Fibroblast of gingiva (primary cell): ENCODE measurements around the gene HOXA7.

Experiments
- DNase-seq: peaks from one replicate; pipeline ENCODE4 v3.0.0-alpha.2; 2011; ENCODE audit warnings: low read depth

The HOXA7 gene

DNA sequence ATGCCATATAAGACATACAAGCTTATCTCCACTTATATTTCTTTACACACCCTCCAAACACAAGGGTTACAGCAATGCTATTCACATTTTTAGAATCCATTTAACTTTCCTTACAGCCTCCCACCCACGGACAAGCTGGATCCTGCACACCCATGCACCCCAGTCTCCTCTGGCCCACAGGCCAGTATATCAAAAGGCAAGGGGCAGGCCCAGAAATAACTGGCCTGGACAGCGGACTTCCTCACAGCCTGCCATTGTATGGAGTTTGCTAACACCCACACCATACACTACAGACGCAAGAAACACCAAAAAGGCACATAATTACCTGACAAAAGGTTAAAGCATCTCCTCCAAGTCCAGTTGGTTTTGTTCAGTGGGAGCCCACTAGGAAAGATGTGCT, 37.9 kb downstream of the HOXA7 start:
- no peak for DNase-seq

DNA sequence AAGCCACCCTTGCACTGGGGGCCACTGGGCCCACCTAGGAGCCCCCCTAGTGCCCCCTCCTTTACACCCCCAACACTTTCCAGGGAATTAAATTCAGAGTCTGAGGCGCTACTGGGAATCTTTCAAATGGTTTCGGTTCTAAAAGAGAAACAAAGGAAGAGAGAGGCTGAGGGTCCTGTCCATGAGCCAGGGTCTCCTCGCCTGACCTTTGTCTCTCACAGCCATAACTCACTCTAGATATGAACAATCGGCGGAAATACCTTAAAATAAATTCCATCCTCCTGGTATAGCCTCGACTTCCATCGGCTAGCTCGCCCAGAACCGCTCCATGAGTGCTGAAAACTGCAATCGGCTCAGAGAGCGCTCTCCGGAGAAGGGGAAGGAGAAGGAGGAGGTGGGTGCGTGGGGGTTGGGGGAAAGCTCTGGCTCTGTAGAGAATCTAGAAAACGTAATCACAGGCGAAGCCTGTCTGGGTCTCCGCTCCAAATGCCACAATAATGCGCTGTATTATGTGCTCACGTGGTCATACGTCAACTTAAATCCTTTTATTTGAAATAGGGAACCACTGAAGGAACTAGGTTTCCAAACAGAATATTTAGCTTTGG, 38.5 kb downstream of the HOXA7 start:
- DNase-seq, result no peak

DNA sequence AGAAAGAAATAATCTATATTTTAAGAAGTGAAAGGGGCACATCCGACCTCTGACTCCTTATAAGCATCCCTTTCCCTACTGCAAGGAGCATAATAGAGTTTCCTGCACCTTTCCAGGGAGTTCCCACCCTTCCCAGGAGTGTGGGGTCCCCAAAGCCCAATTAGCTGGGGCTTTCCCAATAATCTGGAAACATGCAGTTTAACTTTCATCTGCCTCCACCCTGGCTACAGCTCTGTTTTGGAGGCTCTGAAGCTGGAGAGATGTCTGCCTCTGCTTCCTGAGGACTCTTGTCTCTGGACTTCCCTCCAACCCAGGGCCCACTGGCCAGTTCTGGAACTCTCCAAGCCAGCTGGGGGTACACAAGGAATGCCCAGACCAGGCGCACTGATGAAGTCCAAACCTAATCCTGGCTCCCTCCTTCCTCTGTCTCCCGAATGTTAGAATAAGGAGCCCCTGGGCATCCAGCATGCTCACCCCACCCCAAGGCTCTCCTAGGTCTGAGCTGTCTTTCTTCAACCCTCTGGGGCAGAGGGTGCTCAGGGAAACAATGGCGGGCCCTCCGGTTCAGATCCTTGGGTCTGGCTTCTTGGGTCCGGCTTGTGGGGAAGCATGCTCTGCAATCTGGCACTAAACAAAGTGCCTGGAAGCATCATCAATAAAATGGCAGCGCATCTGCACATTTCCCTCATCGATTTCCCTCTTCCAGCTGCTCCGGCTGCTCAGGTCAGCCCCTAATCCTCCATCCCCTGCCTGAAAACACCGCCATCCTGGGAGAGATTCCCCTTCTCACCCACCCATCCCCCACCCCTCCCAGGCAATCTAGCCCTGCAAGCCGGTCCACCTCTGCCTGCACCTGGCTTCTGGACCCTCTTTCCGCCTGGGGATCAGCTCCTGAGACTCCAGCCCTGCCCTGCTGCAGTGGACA, 39.3 kb downstream of the HOXA7 start:
- DNase-seq, result no peak

DNA sequence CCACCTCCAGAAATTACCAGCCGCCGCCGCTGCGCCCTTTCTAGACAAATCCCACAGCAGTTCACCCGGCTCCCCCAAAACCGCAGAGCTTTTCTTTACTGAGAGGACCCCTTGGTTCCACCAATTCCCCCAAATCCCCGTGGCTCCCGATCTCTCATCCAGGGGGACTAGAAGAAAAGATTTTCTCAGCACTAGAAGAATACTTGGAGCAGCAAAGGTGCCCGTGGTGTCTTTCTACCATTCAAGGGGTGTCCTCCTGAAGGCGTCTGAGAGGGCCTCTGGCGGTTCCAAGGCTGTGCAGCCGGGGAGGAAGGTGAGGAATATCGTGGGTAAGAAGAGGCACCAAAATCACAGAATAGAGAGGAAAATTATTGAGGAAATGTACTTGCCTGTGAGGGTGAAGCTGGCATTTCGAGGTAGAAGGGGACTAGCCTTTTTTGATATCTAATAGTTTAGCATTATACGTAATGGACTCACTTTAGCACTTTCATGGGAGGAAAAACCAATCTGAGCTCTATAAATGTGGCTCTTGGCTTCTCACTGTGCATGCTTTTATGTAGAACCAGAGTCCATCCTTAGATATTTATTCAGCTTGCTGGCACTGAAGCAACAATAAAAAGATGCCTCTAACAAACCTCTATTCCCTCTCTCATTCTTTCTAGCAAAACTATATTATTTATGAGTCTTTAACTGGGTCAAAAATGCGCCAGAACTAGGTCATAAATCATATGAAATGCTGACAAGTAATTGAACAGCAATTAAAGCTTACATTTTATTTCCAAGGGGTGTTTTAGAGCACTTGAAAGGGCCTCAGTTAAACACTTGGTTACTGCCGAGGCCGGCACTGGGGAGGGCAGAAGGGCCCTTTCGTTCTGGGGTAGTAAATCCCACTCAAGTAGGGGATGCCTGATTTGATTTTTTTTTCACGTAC, 40.2 kb downstream of the HOXA7 start:
- no peak for DNase-seq

DNA sequence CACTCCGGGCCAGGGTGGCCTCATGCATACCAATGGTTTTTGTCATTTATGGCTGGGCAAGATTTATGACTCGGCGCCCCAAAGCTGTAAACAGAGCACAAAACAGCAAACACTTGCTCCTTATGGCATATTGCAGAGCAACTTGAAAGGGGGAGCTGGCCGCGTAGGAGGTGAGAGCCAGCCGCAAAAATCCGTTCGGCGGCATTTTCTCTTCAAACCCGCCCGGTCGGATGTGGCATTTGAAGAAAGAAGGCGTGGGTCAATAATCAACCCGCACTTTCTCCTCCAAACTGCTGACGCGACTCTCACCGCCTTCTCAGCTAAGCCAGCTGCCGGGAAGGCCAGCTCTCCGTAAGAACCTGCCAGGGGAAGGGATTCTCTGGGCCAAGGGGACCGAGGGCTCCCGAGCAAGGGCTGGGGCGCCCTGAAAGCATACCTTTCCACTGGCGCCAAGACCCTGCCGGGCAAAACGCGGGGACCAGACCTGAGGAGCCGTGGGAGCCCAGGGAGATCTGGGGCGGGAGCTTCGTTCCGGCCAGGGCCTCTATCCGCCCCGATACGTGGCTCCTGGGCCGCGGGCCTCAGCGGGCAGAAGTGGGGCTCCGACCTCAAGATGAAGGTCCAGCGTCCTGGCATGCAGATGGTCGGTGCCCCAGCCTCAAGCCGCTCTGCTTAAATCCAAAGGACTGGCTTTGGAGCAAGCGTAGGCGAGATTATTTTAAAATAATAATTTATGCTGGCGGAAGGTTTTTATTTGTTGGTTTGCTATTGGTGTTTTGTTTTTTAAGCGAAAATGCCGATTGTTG, 41.1 kb downstream of the HOXA7 start:
- DNase-seq, result no peak

DNA sequence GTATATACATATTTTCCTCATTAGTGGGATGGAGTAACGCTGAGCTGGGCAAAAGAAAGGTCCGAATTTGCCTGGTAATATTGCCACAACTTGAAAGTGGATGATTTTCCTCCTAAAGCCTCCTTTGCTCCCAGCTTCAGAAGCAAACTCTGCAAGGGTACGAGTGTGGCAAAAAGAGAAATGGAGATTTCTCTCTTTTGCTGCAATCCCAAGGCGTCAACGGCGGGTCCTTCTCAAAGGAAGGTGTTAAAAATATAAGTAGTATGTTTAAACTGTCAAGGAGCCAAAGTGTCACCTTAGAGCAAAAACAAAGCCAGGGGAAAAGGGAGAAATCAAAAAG, 41.6 kb downstream of the HOXA7 start:
- DNase-seq, result no peak

DNA sequence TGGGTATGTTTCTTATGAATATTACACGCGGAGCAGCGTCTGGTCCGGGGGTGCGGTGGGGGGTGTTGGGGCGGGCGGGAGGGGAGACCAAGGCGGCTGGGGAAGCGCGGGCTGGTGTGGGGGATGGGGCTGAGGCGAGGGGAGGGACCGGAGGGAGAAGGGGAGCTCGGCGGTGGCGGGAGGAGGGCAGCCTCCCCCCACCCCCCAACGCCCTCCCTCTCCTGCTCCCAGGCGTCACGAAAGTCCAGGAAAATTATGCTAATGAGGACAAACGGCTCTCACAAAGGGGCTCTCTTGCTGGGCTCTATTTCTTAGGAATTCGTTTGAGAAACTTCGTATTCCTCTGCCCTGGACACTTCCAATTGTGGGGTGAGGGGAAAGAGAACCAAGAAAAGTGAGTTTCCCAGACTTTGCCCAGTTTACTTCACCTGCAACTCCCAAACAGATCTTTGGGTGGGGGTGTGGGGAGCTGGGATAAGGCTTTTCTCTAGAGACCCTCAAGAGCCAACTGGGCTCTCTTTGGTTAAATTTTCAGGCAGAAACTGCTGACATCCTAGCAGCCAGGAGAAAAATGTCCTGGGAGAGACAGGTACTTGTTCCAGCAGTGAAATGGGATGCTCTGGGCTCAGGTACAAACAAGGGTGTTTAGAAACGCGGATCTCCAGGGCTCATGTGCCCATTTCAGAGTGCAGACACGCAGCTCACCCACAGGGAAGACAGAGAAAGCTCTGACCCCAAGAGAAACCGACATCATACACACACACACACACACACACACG, 42.3 kb downstream of the HOXA7 start:
- no peak for DNase-seq

DNA sequence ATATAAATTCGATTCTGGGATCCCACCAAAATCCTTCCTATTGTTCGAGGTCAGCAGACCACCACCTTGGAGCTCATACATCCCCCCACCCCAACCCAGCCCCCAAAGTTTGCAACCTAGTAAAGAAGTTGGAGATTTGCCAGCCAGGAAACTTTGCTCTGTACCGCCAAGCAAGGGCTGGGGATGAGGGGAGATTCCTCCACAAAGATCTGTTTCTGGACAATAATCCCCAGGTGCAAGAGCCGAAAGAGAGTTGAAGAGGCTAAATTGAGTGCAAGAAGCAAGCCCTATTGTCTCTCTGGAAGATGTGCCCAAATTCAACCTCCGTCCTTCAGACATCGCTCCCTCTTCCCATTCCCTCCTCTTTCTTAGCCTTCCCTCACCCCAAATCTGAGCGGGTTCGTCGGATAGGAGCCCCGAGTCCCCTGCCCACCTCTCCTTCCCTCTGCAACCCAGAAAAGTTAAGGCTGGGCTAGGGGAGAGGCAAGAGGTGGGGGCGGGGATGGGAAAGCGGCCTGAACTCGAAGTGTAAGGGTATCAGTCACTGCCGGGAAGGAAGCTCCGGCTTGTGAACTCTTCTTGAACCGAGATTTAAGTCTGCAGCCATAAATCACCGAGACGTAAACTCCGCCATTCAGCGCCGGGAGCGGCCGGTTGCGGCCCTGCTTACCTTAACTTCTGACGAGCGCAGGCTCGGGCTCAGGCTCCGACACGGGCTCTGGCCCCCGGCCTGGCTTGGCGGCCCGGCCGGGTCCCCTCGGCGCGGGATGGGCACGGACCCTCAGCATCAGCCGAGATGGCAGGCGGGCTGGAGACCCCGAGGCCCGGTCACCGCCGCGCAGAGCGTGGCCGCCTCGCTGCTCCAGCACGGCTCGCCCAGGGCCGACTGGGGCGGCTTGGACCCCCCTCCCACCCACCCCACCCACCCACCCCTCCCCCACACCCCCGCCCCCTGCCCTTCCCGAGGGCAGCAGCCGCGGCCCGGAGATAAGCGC, 43.2 kb downstream of the HOXA7 start:
- no peak for DNase-seq

DNA sequence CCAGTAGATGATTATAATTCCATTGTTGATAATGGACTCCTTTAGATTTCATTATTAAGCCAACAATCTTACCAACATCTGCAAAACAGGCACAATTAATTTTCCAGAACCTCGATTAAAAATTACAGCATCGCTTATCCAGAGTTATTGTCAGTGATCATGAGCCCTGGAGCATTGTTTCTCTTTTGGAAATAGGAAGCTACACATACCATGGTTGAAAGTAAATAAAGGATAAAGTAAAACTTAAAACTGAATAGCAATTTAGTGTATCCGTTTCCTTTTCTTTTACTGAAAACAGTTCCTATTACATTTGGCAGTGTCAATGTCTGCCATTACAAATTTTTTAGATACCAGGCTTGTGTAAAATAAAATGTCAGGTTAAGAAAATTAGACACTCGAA, 44.1 kb downstream of the HOXA7 start:
- no peak for DNase-seq

DNA sequence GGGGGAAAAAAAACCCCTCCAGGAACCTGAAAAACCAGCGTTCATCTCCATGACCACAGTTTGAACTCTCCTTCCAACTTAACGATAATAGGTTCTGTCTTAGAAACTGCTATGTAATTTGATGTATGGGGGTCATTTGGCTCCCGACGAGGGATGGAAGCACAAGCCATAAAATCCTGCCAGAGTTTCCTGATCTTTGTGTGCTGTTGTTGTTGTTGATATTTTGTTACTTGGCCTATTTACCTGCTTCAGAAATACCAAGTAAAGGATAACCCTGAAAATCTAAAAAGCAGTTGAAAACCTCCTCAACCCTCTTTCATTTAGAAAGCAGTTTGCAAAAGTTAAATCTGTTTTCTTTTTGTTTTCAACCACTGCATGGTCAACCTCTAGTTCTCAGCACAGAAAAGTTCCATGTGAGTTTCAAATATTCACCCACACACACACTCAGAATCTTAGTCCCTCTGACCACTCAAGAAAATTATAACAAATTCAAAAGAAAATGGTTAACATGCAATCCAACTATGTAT, 44.7 kb downstream of the HOXA7 start:
- DNase-seq, result no peak

DNA sequence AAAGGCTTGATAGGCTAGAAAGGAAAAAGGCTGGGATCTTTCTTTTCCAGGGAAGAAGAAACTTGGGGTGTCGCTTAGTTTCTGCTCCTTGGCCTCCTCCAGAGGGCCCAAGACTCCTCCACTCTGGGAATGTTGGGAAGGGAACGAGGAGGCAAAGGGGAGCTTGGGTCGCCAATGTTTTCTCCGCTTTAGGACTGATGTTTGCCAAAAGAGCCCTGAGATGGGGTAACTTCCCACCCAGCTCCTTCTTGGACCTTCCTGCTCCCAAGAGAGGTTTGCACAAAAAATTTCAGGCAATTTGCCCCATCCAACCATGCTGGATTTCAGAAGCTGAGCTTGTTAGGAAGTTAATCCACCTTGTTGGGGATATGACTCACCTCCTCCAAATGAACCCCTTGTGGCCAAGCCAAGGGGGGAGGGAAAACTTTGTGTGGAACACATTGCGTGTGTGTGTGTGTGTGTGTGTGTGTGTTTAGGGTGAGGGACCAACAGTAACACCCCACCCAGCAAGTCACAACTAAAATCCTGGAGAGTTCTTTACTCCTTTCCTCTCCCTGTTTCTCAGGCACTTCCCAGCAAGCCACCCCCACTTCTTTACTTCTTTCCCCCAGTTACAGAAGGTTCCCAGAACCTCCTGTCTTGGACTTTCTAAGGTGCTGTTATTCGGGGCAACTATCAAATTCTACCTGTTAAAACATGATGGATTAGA, 45.3 kb downstream of the HOXA7 start:
- DNase-seq, result no peak

DNA sequence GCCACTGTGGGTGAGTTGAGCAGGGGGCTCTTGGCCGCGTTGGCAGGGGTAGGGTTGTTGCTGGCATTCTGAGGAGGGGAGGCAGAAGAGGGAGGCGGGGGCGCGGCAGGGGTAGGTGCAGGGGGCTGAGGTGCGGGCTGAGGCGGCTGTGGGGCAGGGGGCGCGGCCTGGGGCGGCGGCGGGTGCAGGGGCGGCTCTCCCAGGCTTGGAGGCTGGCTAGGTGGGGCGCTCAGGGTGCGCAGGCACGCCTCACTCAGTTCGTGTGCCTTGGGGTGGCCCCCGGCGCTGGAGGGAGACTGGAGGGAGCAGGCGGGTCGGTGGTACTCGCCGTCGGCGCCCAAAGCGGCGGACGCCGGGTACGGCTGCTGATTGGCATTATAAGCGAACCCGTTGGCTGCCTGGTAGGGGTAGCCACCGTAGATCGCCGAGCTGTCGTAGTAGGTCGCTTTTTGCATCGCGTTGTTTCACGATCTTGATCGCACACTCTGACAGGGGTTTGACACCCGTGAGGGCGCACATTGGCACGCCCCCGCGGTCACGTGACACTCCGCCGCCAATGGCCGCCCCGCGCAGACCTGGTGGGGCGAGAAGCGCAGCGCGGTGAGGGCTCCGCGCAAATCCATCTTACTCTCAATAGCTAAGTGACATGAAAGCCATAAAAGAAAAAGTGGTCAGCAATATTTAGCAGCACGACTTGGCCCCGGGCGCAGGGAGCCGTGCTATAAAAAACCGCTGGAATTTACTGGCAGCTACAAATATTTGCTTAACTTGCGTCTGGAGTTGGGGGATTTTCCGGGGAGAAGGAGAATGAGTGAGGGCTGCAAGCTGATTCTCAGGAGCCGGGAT, 46.1 kb downstream of the HOXA7 start:
- no peak for DNase-seq

DNA sequence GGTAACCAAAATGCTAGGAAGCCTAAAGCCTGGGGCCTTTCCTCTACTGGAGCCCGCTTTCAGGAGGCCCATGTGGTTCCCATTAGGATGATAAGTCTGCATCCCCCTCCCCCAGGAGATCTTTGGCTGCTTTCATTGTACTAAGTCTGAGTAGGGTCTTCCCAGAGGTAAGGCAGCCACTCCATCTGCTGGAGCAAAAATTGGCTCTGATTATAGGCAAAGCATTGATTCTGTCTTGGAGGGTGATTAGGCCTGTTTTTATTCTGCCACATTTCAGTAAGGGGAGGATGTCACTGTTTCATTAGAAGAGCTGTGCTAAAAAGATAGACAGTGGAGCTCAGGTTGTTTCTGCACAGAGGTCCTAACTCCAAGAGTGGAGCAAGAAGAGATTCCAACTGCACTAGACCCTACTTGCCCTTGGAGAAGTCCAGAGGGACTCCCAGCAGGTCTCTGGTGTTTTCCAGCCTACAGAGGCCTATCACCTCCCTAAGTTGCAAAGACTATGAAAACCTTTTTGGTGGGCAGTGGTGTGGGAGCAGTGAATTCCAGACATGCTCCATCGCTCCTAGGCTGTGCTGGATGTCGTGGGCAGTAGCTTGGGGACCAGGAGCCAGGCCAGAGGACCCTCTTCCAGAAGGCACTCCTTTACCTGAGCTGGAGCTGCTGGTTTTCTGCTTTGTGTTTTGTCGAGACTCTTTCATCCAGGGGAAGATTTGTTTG, 46.8 kb downstream of the HOXA7 start:
- DNase-seq, result no peak

DNA sequence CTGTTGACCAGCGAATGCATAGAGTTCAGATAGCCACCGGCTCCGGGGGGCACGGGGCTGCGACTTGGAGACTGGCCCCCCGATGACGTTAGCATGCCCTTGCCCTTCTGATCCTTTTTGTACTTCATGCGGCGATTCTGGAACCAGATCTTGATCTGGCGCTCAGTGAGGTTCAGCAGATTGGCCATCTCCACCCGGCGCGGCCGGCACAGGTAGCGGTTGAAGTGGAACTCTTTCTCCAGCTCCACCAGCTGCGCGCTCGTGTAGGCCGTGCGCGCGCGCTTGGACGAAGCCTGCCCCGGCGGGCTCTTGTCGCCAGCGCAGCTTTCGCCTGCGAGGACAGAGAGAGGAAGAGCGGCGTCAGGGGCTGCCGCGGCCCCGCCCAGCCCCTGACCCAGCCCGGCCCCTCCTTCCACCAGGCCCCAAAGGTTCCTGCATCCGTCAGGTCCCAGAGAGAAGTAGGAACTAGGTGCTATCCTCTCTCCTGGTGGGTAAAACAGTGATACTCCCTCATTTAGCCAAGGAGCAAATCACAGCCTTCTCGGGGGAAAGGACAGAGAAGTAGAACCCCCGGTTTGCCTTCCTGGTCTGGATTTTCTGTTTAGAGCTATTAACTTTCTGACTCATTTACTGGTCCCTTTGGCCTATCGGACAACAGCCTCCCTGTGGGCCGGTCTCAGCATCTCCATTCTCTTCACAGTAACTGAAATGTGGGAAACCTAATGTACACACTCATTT, 47.9 kb downstream of the HOXA7 start:
- no peak for DNase-seq

DNA sequence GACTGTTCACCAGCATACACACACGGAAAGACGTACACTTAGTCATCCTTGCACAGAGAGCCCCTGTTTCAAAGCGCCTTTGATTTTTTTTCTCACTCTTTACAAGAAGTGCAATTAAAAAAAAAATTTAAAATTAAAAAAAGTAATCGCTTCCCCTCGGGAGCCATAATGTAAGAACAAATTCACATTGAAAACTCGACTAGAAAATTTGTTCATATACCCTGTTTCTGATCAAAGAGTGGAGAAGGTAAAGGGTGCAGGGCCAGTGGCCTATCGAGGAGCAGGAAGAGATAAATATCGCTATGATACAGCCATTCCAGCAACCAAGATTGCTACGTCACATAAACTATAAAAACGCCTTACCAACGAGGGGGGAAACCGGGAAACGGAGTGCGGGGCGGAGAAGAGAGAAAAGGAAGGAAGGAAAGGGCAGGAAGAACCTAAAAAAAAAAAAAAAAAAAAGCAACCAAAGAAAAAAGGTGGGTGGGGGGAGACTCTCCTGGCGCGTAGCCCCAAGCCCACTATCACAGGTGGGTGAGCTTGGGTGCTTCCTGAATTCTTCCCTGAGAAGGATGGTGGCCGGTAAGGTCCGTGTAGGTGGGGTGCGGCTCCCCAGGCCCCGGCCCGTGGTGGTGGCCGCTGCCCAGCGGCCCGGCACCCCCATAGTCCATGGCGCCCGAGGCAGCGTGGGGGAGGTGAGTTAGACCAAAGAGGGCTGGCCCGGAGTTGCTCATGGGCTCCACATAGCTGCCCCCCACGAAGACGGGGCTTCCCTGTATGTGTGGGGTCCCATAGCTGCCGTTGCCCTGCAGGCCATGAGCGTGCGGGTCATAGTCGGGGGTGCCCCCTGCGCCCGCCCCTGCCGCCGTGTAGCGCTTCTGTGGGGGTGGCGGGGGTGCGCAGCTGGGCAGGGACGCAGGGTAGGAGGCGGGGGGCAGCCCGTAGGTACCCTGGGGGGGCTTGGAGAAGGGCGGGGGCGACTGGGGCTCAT, 48.8 kb downstream of the HOXA7 start:
- DNase-seq, result no peak
